ENCODE data around the gene MAD1L1.

The MAD1L1 gene

DNA sequence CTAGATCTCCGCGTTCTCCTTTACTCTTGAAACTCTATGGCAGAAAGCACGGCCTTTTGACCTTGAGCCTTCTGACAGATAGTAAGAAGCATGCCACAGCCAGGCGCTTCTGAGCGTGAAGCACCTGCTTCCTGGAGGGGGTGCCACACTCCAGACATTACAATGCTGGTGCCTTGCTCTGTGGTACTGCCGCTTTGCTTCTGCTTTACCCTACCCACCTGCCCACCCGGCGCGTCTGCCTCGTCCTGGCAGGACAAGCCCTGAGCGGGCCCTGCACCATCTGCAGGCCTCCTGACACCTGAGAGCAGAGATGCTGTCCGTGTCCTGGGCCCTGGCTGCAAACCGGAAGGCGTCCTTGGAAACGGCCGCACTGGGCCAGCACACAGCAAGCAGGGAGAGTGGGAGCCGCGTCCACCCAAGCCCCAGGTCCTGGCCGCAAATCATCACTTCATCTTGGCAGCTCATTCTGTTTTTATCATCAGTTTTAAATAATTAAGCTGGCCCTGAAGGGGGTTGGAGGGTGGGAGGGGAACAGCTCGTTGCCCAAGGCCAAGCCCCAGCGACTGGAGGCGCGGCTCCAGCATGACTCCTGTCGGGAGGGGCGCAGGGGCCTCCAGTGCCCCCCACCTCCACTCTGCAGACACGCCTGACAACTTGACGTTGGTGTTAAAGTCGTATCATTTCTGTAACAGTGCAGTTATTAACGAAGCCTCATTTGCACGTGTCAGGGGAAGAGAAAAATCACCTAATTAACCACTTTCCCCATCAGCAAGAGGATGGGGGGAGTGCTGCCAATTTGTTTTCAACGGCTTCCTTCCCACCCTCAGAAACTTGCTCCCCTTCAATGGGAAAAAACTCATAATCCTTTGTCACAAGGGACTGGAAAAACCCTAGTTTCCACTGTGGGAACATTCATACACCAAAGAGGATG lies 132.2 kb downstream of the MAD1L1 start:
- peak in 1 of 5 experiments; percentile 38 for DNase-seq

GRCh38 chr7:2099048-2099957 lies 133.4 kb downstream of the MAD1L1 start:
- no peak for DNase-seq

DNA sequence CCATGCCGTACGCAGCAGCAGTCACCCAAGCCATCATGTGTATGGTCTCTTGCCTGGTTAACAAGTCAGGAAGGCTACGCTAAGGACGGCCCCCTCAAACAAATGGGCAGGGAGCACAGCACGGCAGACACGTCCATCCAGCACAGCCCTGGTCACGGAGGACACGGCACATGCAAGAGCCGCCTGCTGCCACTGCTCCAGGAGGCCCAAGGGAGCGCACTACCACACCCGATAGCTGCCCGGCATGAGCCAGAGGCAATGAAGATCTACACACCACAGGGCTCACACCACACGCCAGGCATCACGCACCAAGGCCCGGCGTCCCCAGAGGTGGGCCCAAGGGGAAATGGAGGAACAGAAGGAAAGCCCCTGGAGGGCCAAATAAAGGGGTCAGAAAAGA lies 134.2 kb downstream of the MAD1L1 start:
- DNase-seq: no peak

DNA sequence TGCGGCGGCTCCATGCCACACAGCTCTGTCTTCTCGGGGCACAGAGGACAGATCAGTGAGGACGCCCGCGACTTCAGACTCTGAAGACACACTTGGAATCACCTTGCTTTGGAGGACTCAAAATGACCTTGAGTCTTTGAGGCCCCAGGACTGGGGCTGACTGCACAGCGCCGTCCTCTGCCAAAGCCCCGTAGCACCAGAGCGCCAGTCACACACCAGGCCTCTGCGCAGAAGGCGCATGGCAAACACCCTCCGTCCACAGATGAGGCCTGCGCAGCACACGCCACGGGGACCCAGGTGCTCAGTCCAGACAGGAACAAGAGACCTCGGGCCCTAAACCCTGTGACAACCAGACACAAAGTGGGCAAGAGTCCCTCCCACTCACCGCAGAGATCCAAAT lies 134.7 kb downstream of the MAD1L1 start:
- DNase-seq: no peak

DNA sequence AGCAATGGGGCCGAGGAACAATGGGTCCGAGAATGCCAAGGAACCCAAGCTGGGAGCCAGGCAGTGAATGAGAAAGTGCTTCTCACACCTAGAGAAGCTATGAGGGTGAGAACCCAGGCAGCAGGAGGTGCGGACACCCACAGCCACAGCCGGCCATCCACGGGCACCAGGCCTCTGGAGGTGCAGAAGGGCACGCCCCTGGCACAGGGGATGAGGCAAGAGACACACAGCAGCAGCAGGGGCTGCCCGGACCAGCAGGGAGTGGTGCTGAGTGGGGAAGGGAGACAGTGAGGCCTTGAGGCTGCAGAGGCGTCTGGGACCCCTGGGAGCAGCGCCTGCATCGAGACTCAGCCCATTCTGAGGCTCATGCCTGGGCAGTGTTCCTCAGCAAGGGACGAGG lies 135.3 kb downstream of the MAD1L1 start:
- DNase-seq: no peak

GRCh38 chr7:2096692-2097387 lies 135.9 kb downstream of the MAD1L1 start:
- no peak for DNase-seq

DNA sequence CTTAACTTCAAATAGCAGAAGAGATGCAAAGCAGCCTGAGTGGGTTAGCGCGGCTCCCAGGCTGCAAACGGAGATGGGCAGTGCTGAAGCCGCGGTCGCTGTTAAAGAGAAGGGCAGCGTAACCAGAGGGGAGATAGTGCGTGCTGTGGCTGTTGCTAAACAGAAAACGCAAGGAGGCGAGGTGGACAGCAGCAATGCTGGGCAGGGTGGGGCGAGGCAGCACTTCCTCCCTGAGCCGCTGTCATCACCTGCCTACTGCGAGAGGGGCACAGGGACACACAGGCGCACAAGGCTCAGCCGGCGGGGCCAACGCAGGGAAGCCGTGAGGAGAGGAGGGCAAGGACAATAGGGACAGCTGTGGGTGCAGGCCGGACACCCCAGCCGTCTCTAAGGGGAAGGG lies 137.3 kb downstream of the MAD1L1 start:
- no peak for DNase-seq

DNA sequence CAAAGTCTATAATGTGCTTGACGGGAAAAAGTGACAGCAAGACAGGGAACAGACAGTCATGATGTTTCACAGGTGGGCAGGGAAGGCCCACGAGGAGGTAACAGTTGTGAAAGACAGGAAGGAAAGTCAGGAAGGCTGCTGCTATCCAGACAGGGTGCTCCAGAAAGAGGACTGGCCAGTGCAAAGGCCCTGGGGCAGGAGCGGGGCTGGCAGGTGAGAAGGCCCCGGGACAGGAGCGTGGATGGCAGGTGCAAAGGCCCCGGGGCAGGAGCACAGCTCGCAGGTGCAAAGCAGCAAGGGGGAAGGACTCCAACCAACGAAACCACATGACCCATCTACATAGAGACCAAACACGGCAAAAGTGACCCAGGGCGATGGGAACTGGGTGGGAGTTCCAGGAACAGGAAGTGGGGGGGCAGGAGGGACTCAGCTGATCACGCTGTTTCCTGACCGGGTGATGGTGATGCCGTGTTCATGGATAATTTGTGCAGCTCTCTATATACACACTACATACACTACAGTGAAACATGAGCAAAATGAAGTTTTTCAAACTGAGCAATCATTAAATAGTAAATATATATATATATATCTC lies 138.2 kb downstream of the MAD1L1 start:
- DNase-seq: no peak

- DNase-seq: no peak
Observed at GRCh38 chr7:2093843-2094220, 138.9 kb downstream of the MAD1L1 start.

GRCh38 chr7:2093215-2093842 lies 139.4 kb downstream of the MAD1L1 start:
- no peak for DNase-seq

DNA sequence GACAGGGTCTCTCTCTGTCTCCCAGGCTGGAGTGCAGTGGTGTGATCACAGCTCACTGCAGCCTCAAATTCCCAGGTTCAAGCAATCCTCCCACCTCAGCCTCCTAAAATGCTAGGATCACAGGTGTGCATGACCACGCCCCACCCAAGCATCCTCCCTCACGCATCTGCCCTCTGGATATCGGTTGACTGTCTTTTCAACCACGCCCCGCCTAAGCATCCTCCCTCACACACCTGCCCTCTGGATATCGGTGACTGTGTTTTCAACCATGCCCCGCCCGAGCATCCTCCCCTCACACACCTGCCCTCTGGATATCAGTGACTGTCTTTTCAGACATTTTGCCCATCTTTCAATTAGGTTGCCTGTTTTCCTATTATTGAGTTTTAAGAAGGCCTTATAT lies 140.5 kb downstream of the MAD1L1 start:
- DNase-seq: no peak

DNA sequence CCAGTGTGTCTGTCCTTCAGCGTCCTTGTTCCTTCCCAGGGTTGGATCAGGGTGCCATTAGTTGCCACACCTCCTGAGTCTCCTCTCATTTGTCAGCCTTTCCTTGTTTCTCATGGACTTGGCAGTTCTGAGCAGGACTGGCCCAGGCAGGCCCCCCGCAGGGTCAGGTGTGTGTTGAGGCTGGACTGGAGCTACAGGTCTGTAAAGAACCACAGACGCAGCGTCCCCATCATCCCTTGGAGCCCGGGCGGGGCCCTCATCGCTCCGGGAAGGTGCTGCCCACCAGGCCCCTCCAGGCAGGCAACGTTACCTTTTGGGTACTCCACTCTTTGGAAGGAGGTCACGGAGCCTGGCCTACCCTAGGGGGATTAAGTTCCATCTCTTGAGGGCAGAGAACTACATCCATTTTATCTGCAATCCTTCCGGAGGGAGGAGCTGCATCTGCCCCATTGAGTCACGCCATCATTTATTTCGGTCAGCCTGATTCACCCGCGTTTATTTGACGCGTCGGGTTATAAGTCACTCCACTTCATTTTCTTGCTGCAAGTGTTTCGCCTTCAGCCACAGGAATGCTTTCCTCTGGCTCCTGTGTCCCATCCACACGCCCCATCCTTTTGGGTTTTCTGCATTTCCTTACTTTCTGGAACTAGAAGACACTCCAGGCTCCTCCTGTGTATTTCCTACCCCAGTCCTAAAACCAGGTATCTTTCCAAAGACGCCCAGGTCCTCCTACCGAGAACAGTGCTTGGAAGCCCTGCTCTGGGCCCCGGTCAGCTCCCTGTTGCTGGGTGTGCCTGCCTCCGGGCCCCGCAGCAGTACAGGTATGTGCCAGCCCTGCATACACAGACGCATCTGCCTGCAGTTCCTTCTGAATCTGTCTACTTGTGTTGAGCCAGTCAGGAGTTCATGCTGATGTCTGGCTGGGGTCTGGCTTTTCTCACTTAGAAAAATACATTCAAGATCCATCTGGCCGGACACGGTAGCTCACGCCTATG lies 141.9 kb downstream of the MAD1L1 start:
- no peak for DNase-seq

GRCh38 chr7:2088801-2089200 lies 143.9 kb downstream of the MAD1L1 start:
- DNase-seq: no peak

DNA sequence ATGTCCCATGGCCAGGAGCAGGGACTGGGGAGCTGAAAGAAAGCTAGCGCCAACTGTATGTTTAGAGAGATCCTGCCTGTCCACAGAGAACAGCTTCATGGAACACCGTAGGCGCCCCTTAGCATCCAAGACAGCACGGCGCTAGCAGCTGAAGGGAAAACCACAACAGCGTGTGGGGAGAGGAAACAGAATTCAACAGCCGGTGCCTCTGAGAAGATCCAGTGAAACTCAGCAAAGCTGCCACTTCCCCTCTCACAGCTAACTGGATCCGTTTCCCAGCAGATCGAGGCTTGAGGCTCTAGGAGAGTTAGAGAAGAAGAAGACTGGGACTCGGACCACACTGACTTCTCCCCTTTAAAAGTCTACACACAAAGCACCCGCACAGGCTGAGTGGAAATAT lies 145.0 kb downstream of the MAD1L1 start:
- DNase-seq: no peak

DNA sequence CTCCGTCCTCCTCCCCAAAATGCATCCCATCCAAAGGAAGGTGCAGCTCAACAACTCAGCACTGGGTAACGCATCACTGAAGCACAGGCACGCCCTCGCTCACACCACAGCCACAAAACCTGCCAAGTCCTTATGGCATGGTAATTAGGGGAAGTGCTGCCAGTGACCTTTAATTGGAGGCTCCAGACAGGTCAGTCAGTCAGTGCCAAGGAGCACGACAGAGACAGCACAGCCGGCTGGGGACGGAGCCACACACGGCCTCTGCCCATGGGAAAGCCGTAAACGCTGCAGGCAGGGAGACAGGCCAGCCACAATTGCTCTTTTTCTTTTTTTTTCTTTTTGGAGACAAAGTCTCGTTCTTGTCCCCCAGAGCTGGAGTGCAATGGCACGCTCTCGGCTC lies 146.5 kb downstream of the MAD1L1 start:
- DNase-seq: no peak

GRCh38 chr7:2085804-2086203 lies 146.9 kb downstream of the MAD1L1 start:
- no peak for DNase-seq

DNA sequence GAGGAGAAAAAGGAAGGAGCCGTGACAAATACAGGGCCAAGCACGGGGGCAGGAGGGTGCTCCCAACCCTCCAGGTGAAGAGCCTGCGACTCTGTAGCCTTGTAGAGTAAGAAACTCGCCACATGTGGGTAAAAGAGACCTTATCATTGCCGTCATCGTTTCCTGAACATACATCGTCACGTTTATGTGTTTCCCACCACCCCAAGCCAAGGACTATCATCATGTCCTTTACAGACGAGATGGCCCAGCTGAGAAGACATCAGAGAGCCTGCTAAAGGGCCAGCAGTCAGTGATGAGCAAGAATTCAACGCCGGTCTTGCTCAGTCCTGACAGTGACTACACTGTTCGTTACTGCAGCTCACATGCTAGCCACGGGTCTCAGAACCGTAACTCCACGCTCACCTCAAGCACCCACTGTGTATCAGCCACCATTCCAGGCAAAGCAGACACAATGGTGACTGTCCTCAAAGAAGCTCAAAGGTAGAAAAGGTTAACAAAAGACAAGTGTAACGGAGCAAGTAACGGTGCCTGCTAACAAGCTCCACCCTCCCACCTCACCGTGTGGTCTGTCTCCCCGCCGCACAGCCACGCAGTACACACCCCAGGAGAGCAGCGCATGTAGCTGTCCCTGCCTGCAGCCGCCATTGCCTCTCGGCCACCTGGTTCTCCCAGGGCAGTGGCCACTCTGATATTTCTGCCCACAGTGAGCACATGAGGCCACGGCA lies 147.8 kb downstream of the MAD1L1 start:
- DNase-seq: peak in 2 of 5 experiments; percentile 10 to 23

DNA sequence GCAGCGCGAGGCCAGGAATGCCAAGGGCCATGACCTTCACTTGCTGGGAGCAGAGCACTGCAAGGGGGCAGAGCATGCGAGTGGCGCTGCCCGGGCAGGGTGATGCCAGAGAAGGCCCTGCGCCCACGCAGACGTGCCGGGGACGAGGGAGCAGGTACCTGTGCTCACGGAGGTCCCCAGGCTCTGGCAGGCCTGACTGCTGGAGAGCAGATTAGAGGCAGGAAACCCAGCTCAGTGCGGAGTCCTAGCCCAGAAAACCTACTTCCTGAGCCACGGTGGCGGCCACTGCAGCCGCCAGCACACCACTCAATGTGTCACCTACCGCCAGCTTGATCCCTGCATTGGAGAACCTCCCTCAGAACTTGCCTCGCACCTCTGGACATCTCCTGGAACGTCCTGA lies 148.4 kb downstream of the MAD1L1 start:
- peak in 2 of 5 experiments; percentile 13 to 25 for DNase-seq

DNA sequence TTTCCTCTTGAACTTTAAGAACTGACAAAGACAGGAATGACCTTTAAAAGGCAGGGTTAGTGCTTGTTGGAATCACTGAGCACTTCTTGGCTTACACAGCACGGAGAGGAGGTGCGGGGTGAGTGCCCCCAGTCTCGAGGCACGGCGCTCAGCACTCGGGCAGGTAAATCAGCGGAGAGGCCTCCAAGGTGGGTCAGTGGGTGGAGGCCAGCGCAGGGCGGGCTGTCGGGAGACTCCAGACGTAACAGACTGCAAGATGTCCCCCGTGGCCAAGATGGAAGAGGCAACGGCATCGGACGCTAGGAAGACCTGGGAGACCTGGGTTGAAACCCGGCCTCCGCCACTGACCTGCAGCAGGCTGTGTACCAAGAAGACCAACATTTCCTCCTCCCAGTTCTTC lies 149.4 kb downstream of the MAD1L1 start:
- no peak for DNase-seq

Measured in T-helper 2 cell (primary cell).